ENCODE data around the gene MTCH1.

The MTCH1 gene

DNA sequence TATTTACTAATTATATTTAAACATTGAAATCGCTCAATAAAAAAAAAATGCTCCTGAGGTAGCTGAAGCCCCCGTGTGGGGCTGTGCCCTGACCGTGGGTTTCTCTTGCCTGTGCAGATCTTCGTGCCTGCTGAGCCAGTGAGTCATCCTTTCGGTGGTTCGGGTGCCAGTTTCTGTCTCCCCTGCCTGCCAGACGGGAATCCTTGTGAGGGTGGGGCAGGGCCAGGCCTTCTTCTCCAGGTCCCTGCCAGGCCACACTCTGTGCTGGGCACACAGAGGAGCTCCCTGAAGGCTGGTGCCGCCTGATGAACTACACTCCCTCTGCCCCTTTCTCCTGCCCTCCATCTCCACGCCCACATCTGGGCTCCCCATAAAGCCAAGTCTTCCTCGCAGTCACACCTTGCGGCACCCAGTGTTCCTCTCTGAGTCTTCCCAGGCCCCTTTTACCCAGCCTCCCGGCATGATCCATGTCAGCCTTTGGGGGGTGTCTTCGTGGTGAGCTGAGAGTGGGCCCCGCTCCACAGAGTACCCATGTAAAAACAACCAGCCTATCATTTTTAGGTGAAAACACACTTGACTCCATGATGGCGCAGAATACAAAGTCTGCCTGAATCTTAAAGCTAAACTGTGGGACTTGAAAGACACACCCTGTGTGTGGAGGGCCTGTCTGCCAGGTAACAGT lies 38.8 kb upstream of the MTCH1 start:
- no peaks in the 10 kb centered on the region for H3K79me2 ChIP-seq (ENCODE audit: insufficient read depth, low read length)
- H3K36me3 ChIP-seq (ENCODE audit: insufficient read depth, low read length): no peaks in the 10 kb centered on the region
- no peak overlapping the region for H2AFZ ChIP-seq (ENCODE audit: low read length)
- H3K4me3 ChIP-seq (ENCODE audit: low read depth, low read length, poor library complexity, severe bottlenecking): no peak overlapping the region
- TF ChIP-seq, protein P1, sequence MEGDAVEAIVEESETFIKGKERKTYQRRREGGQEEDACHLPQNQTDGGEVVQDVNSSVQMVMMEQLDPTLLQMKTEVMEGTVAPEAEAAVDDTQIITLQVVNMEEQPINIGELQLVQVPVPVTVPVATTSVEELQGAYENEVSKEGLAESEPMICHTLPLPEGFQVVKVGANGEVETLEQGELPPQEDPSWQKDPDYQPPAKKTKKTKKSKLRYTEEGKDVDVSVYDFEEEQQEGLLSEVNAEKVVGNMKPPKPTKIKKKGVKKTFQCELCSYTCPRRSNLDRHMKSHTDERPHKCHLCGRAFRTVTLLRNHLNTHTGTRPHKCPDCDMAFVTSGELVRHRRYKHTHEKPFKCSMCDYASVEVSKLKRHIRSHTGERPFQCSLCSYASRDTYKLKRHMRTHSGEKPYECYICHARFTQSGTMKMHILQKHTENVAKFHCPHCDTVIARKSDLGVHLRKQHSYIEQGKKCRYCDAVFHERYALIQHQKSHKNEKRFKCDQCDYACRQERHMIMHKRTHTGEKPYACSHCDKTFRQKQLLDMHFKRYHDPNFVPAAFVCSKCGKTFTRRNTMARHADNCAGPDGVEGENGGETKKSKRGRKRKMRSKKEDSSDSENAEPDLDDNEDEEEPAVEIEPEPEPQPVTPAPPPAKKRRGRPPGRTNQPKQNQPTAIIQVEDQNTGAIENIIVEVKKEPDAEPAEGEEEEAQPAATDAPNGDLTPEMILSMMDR (IDR thresholded peaks at IDR 0.05; ENCODE audit: low read length): no peak
- no peak for TF ChIP-seq EZH2 (IDR thresholded peaks at IDR 0.05; ENCODE audit: borderline replicate concordance, low read length)
- peaks cover 4% of the 10 kb centered on the region for H3K4me1 ChIP-seq (ENCODE audit: insufficient read depth, low read length, severe bottlenecking)
- H3K9me3 ChIP-seq (ENCODE audit: low read length): no peaks in the 10 kb centered on the region
- H4K20me1 ChIP-seq (ENCODE audit: insufficient read depth, low read length): no peaks in the 10 kb centered on the region
- H3K27me3 ChIP-seq (ENCODE audit: insufficient read depth, low read length): no peaks in the 10 kb centered on the region
- H3K27ac ChIP-seq (ENCODE audit: low read depth, low read length, poor library complexity, severe bottlenecking): no peak overlapping the region
- H3K9ac ChIP-seq (ENCODE audit: low read length): no peak overlapping the region
- H3K9me2 ChIP-seq (ENCODE audit: low read depth, low read length): no peaks in the 10 kb centered on the region
- no peak overlapping the region for H3K4me2 ChIP-seq (ENCODE audit: low read length)
- no peaks in the 10 kb centered on the region for H3F3A ChIP-seq (ENCODE audit: insufficient read depth, low read length)

DNA sequence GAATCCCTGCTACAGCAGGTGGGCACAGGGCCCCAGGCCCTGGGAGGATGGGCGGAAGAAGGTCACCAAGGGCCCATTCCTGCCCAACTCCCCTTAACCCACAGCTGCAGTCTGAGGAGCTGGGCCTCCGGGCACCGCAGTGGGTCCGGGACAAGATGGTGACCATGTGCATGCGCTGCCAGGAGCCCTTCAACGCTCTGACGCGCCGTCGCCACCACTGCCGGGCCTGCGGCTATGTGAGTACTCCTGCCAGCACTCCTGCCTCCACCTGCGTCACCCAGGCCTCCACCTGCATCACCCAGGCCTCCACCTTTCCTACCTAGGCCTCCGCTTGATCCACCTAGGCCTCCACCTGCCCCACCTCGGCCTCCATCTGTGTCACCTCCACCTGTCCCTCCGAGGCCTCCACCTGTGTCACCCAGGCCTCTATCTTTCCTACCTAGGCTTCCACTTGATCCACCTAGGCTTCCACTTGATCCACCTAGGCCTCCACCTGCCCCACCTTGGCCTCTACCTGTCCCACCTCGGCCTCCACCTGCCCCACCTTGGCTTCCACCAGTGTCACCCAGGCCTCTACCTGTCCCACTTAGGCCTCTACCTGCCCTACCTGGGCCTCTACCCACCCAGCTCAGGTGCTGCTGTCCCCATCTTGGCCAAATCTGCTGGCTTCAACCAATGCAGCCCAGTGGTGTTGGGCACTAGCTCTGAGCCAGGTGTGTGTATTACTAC lies 36.3 kb upstream of the MTCH1 start:
- Histone ChIP-seq H3K9me3 (ENCODE audit: low read length) (no peaks in the 10 kb centered on the region), H4K20me1 (ENCODE audit: insufficient read depth, low read length) (no peaks in the 10 kb centered on the region), H3K4me3 (ENCODE audit: low read depth, low read length, poor library complexity, severe bottlenecking) (no peak overlapping the region), H3K27ac (ENCODE audit: low read depth, low read length, poor library complexity, severe bottlenecking) (no peak overlapping the region), H3K9me2 (ENCODE audit: low read depth, low read length) (no peaks in the 10 kb centered on the region), H3K4me1 (ENCODE audit: insufficient read depth, low read length, severe bottlenecking) (peaks cover 12% of the 10 kb centered on the region), H3K9ac (ENCODE audit: low read length) (no peak overlapping the region), H3K79me2 (ENCODE audit: insufficient read depth, low read length) (no peaks in the 10 kb centered on the region), H3K36me3 (ENCODE audit: insufficient read depth, low read length) (no peaks in the 10 kb centered on the region), H2AFZ (ENCODE audit: low read length) (no peak overlapping the region), H3K27me3 (ENCODE audit: insufficient read depth, low read length) (no peaks in the 10 kb centered on the region), H3K4me2 (ENCODE audit: low read length) (no peak overlapping the region), H3F3A (ENCODE audit: insufficient read depth, low read length) (no peaks in the 10 kb centered on the region)
- TF ChIP-seq, protein P1 (IDR thresholded peaks at IDR 0.05; ENCODE audit: low read length): no peak
- no peak for TF ChIP-seq EZH2 (IDR thresholded peaks at IDR 0.05; ENCODE audit: borderline replicate concordance, low read length)

DNA sequence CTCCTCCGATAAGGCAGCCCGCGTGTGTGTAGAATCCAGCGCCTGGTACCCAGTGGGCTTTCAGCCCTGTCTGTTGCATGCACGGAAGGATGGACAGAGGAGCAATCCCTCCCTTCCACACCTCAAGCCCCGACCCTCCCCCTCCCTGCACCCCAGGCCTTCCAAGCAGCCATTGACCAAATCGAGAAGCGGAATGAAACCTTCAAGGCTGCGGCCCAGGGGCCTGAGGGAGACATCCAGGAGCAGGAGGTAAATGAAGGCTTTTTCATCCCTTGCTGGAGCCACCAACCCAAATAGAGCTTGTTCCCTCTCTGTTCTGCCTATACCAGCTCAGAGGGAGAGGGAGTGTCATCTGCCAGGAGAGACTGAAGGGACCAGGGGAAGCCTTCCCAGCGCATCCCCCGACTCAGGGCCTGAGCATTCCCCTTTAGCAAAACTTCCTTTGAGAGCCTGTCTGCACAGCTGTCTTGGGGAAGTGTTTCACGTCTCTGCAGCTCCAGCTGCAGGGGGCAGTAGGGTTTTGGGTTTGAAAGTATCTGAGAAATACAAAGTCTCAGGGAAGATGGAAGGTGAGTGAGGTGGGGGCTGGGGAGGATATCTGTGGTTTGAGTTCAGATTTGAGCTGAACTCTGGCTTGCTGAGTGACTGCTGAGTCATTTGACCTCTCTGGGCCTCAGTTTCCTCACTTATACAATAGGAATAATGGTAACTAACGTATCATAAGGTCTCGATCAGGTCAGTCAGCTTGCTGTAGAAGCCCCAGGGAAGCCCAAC lies 35.5 kb upstream of the MTCH1 start:
- Histone ChIP-seq H3K4me3 (ENCODE audit: low read depth, low read length, poor library complexity, severe bottlenecking) (no peak overlapping the region), H3K9ac (ENCODE audit: low read length) (no peak overlapping the region), H3K79me2 (ENCODE audit: insufficient read depth, low read length) (no peaks in the 10 kb centered on the region), H3K4me2 (ENCODE audit: low read length) (no peak overlapping the region), H3K9me2 (ENCODE audit: low read depth, low read length) (no peaks in the 10 kb centered on the region), H3F3A (ENCODE audit: insufficient read depth, low read length) (no peaks in the 10 kb centered on the region), H3K4me1 (ENCODE audit: insufficient read depth, low read length, severe bottlenecking) (peaks cover 12% of the 10 kb centered on the region), H2AFZ (ENCODE audit: low read length) (no peak overlapping the region), H4K20me1 (ENCODE audit: insufficient read depth, low read length) (no peaks in the 10 kb centered on the region), H3K9me3 (ENCODE audit: low read length) (no peaks in the 10 kb centered on the region), H3K27me3 (ENCODE audit: insufficient read depth, low read length) (no peaks in the 10 kb centered on the region), H3K27ac (ENCODE audit: low read depth, low read length, poor library complexity, severe bottlenecking) (no peak overlapping the region), H3K36me3 (ENCODE audit: insufficient read depth, low read length) (no peaks in the 10 kb centered on the region)
- TF ChIP-seq, protein P1 (IDR thresholded peaks at IDR 0.05; ENCODE audit: low read length): peak; percentile 81
- TF ChIP-seq EZH2 (IDR thresholded peaks at IDR 0.05; ENCODE audit: borderline replicate concordance, low read length): no peak

Measured in OCI-LY1 (cell line).